HCT116 (cell line): ENCODE results near the gene THRAP3.

Experiments
- ATF3 ChIP-seq: IDR thresholded peaks from 2 replicates; pipeline ENCODE4 v1.6.1; 2012
- CEBPB ChIP-seq: IDR thresholded peaks from 2 replicates; pipeline ENCODE4 v1.6.1; 2012; ENCODE audit warnings: low read depth
- ELF1 ChIP-seq: IDR thresholded peaks from 2 replicates; pipeline ENCODE4 v1.6.1; 2012; ENCODE audit warnings: low read depth, borderline replicate concordance
- EZH2 ChIP-seq: fragments of 200-600 bp; sonication (generic); IDR thresholded peaks from 2 replicates; pipeline ENCODE4 v1.6.1; 2017; ENCODE audit warnings: antibody characterized with exemption, mixed run types
- EZH2phosphoT487 ChIP-seq: fragments of 200-600 bp; IDR thresholded peaks from 2 replicates; pipeline ENCODE4 v1.6.1; 2018; ENCODE audit warnings: antibody characterized with exemption, borderline replicate concordance
- POLR2A ChIP-seq: IDR thresholded peaks from 2 replicates; pipeline ENCODE4 v1.7.0; 2011; ENCODE audit warnings: borderline replicate concordance; ENCODE audit not compliant: insufficient read depth, insufficient read length; ENCODE audit errors: extremely low read depth
- POLR2AphosphoS5 ChIP-seq: IDR thresholded peaks from 2 replicates; pipeline ENCODE4 v1.6.1; 2011; ENCODE audit warnings: mild to moderate bottlenecking, low read depth, low read length, moderate library complexity
- SIN3A ChIP-seq: IDR thresholded peaks from 2 replicates; pipeline ENCODE4 v1.6.1; 2012; ENCODE audit warnings: low read depth
- SP1 ChIP-seq: IDR thresholded peaks from 2 replicates; pipeline ENCODE4 v1.6.1; 2012; ENCODE audit warnings: low read depth
- SRF ChIP-seq: IDR thresholded peaks from 2 replicates; pipeline ENCODE4 v1.6.1; 2012; ENCODE audit warnings: low read depth
- TCF7L2 ChIP-seq: IDR thresholded peaks from 2 replicates; pipeline ENCODE4 v1.7.0; 2011; ENCODE audit warnings: borderline replicate concordance, inconsistent platforms; ENCODE audit not compliant: insufficient read depth, insufficient read length; ENCODE audit errors: extremely low read depth
- YY1 ChIP-seq: IDR thresholded peaks from 2 replicates; pipeline ENCODE4 v1.6.1; 2011; ENCODE audit warnings: low read length, low read depth, moderate library complexity, mild to moderate bottlenecking; ENCODE audit not compliant: insufficient replicate concordance; ENCODE audit errors: extremely low read depth
- TF ChIP-seq, protein P1 (sequence below), 3 experiments: fragments of 200-600 bp in 1 of 3; sonication (generic) in 1 of 3; IDR thresholded peaks in 2 of 3; conservative IDR thresholded peaks in 1 of 3; 2 replicates each; pipeline ENCODE4 v1.5.1; 2012 to 2017; ENCODE audit warnings: low read depth in 2 of 3, low read length in 2 of 3, antibody characterized with exemption in 1 of 3, borderline replicate concordance in 1 of 3, control low read depth in 1 of 3, mild to moderate bottlenecking in 1 of 3, mixed read lengths in 1 of 3, mixed run types in 1 of 3, moderate library complexity in 1 of 3; ENCODE audit not compliant: insufficient read depth in 1 of 3
- TF ChIP-seq, protein P2 (sequence below): IDR thresholded peaks from 2 replicates; pipeline ENCODE4 v1.6.1; 2012; ENCODE audit warnings: low read depth

DNA sequence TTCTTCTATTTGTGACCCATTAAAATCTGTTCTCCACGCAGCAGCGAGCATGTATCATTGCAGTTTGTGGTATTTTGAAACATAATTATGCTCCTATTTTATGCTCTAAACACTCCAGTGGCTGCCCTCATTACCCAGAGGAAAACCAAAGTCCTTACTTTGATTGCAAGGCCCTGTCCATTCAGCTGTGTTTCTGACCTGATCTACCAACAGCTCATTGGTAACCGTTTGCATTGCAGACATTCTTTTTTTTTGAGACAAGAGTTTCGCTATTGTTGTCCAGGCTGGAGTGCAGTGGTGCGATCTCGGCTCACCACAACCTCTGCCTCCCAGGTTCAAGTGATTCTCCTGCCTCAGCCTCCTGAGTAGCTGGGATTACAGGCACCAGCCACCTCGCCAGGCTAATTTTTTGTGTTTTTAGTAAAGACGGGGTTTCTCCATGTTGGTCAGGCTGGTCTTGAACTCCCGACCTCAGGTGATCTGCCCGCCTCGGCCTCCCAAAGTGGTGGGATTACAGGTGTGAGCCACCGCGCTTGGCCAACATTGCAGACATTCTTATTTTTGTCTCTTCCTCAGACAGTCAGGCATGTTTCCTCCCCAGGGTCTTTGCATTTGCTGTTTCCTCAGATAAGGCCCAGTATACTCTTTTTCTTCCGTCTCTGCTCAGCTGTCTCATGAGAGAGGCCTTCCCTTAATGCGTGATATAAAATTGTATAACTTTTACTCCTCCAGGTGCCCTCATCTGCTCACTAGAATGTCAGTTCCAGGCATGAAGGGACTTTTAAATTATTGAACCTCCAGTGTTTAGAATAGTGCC, 32.5 kb downstream of the THRAP3 start:
- TF ChIP-seq TCF7L2 (no peak), YY1 (no peak), POLR2AphosphoS5 (no peak), CEBPB (no peak), SRF (no peak), SIN3A (0 out of 2 replicates have a peak, but pooled peaks have one; percentile 18), POLR2A (no peak), EZH2phosphoT487 (no peak), ATF3 (no peak), ELF1 (no peak), EZH2 (no peak), SP1 (no peak)
- TF ChIP-seq, protein P1, sequence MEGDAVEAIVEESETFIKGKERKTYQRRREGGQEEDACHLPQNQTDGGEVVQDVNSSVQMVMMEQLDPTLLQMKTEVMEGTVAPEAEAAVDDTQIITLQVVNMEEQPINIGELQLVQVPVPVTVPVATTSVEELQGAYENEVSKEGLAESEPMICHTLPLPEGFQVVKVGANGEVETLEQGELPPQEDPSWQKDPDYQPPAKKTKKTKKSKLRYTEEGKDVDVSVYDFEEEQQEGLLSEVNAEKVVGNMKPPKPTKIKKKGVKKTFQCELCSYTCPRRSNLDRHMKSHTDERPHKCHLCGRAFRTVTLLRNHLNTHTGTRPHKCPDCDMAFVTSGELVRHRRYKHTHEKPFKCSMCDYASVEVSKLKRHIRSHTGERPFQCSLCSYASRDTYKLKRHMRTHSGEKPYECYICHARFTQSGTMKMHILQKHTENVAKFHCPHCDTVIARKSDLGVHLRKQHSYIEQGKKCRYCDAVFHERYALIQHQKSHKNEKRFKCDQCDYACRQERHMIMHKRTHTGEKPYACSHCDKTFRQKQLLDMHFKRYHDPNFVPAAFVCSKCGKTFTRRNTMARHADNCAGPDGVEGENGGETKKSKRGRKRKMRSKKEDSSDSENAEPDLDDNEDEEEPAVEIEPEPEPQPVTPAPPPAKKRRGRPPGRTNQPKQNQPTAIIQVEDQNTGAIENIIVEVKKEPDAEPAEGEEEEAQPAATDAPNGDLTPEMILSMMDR (IDR thresholded peaks at IDR 0.05 in 2 of 3, conservative IDR thresholded peaks at IDR 0.05 in 1 of 3; ENCODE audit: borderline replicate concordance in 1 of 3, insufficient read depth in 1 of 3, low read depth in 2 of 3, low read length in 2 of 3) = no peak
- TF ChIP-seq, protein P2, sequence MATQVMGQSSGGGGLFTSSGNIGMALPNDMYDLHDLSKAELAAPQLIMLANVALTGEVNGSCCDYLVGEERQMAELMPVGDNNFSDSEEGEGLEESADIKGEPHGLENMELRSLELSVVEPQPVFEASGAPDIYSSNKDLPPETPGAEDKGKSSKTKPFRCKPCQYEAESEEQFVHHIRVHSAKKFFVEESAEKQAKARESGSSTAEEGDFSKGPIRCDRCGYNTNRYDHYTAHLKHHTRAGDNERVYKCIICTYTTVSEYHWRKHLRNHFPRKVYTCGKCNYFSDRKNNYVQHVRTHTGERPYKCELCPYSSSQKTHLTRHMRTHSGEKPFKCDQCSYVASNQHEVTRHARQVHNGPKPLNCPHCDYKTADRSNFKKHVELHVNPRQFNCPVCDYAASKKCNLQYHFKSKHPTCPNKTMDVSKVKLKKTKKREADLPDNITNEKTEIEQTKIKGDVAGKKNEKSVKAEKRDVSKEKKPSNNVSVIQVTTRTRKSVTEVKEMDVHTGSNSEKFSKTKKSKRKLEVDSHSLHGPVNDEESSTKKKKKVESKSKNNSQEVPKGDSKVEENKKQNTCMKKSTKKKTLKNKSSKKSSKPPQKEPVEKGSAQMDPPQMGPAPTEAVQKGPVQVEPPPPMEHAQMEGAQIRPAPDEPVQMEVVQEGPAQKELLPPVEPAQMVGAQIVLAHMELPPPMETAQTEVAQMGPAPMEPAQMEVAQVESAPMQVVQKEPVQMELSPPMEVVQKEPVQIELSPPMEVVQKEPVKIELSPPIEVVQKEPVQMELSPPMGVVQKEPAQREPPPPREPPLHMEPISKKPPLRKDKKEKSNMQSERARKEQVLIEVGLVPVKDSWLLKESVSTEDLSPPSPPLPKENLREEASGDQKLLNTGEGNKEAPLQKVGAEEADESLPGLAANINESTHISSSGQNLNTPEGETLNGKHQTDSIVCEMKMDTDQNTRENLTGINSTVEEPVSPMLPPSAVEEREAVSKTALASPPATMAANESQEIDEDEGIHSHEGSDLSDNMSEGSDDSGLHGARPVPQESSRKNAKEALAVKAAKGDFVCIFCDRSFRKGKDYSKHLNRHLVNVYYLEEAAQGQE = no peak
